ENCODE measurements around the gene SULF2. TPM values are rescaled to one million over a fixed set of nuclear protein-coding genes. Genes with fewer than 3 reads are reported as not detected.

SULF2 gene
- total and polyA plus RNA-seq, 9 of the 15 experiments (the other 6 are each of a cell fraction or from before 2014, with no cell fraction given): 0.33 TPM; not detected in 8

DNA sequence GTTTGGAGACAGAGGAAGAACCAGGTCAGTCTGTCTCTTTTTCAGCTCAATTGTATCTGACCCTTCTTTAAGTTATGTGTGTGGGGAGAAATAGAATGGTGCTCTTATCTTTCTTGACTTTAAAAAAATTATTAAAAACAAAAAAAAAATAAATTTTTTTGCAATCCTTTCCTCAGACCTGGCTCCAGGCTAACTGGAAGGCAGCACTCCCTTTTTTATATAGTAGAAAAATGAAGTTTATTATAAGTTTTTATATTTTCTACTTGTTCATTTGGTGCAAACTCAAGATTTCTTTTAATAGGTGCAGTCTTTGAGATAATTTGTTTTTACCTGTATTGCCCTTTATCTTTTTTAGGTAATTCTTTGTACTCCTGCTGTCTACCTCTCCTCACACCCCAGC is 129.6 kb downstream of the SULF2 start (continued):
- TF ChIP-seq, protein P1, sequence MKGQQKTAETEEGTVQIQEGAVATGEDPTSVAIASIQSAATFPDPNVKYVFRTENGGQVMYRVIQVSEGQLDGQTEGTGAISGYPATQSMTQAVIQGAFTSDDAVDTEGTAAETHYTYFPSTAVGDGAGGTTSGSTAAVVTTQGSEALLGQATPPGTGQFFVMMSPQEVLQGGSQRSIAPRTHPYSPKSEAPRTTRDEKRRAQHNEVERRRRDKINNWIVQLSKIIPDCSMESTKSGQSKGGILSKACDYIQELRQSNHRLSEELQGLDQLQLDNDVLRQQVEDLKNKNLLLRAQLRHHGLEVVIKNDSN (CRISPR knock-in tag; IDR thresholded peaks at IDR 0.05): no peak
- TF ChIP-seq PRMT5 (CRISPR knock-in tag; IDR thresholded peaks at IDR 0.05) (no peak), SRF (CRISPR knock-in tag; IDR thresholded peaks at IDR 0.05) (no peak)

DNA sequence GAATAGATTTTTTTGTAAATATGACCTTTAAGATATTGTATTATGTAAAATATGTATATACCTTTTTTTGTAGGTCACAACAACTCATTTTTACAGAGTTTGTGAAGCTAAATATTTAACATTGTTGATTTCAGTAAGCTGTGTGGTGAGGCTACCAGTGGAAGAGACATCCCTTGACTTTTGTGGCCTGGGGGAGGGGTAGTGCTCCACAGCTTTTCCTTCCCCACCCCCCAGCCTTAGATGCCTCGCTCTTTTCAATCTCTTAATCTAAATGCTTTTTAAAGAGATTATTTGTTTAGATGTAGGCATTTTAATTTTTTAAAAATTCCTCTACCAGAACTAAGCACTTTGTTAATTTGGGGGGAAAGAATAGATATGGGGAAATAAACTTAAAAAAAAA is 130.9 kb downstream of the SULF2 start:
- Histone ChIP-seq H2AFZ (ENCODE audit: low read depth, low read length) (no peak overlapping the region), H3K27ac (ENCODE audit: extremely low read depth, low read depth, low read length) (no peak overlapping the region), H3K9ac (ENCODE audit: insufficient read depth in 1 of 2, low read depth in 2 of 2, low read length in 2 of 2) (no peak overlapping the region), H3K79me2 (ENCODE audit: control insufficient read depth, insufficient read depth, low read length) (no peaks in the 10 kb centered on the region), H3K27me3 (ENCODE audit: control insufficient read depth in 2 of 2, insufficient read depth in 2 of 2, low read length in 2 of 2) (no peaks in the 10 kb centered on the region), H3K4me1 (replicated peaks in 1 of 2; ENCODE audit: control insufficient read depth in 2 of 2, insufficient read depth in 2 of 2, low read length in 2 of 2) (no peaks in the 10 kb centered on the region), H4K20me1 (replicated peaks; ENCODE audit: control insufficient read depth, insufficient read depth, low read length) (no peaks in the 10 kb centered on the region), H3K9me1 (ENCODE audit: control insufficient read depth, insufficient read depth, low read length) (no peaks in the 10 kb centered on the region), H3K36me3 (ENCODE audit: control insufficient read depth, insufficient read depth, low read length) (peaks cover 37% of the 10 kb centered on the region), H3K4me2 (ENCODE audit: insufficient read depth, low read length) (no peak overlapping the region), H3K9me3 (replicated peaks; ENCODE audit: control insufficient read depth, insufficient read depth, low read depth, low read length) (no peaks in the 10 kb centered on the region), H3K4me3 (no peak overlapping the region)
- DNase-seq (ENCODE audit: extremely low read depth in 1 of 4, low spot score in 3 of 4): no peak
- intact Hi-C loops (cut with micrococcal nuclease): no loop called here
- BruUV-seq (replicated peaks): no TSS peak
- in situ Hi-C loops (cut with MboI): no loop called here
- 62% methylated on average over 1 of the region's 1 CpG for WGBS (ENCODE audit: insufficient coverage, low coverage, missing lambda C conversion rate)
- ChIA-PET POLR2A (no interaction called here), CTCF (ENCODE audit: low intra/inter-chr PET ratio) (no interaction called here)
- no peak for ATAC-seq
- no peak for FAIRE-seq
- no peak for TF ChIP-seq SNRNP70 (optimal IDR thresholded peaks at IDR 0.05; ENCODE audit: low read depth, low read length)
- no peak for TF ChIP-seq HNRNPLL (IDR thresholded peaks at IDR 0.05; ENCODE audit: low read depth, low read length, poor library complexity, severe bottlenecking)
- TF ChIP-seq ZC3H8 (IDR thresholded peaks at IDR 0.05): no peak
- TF ChIP-seq EWSR1 (IDR thresholded peaks at IDR 0.05; ENCODE audit: borderline replicate concordance, low read depth, partially characterized antibody): no peak
- TF ChIP-seq ZNF23 (CRISPR knock-in tag; IDR thresholded peaks at IDR 0.05): no peak
- TF ChIP-seq CHD2 (IDR thresholded peaks at IDR 0.05; ENCODE audit: low read depth, low read length): no peak
- no peak for TF ChIP-seq KHSRP (IDR thresholded peaks at IDR 0.05)
- TF ChIP-seq ZNF282 (CRISPR knock-in tag; IDR thresholded peaks at IDR 0.05): no peak
- TF ChIP-seq SIN3A (IDR thresholded peaks at IDR 0.05; ENCODE audit: borderline replicate concordance in 2 of 2, control insufficient read depth in 1 of 2, low read depth in 2 of 2, low read length in 2 of 2): no peak
- TF ChIP-seq, protein P2, sequence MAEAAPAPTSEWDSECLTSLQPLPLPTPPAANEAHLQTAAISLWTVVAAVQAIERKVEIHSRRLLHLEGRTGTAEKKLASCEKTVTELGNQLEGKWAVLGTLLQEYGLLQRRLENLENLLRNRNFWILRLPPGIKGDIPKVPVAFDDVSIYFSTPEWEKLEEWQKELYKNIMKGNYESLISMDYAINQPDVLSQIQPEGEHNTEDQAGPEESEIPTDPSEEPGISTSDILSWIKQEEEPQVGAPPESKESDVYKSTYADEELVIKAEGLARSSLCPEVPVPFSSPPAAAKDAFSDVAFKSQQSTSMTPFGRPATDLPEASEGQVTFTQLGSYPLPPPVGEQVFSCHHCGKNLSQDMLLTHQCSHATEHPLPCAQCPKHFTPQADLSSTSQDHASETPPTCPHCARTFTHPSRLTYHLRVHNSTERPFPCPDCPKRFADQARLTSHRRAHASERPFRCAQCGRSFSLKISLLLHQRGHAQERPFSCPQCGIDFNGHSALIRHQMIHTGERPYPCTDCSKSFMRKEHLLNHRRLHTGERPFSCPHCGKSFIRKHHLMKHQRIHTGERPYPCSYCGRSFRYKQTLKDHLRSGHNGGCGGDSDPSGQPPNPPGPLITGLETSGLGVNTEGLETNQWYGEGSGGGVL (CRISPR knock-in tag; IDR thresholded peaks at IDR 0.05): no peak
- TF ChIP-seq PRMT5 (CRISPR knock-in tag; IDR thresholded peaks at IDR 0.05): no peak
